ENCODE data around the gene PIGH. TPM values are rescaled to one million over a fixed set of nuclear protein-coding genes. Genes with fewer than 3 reads are reported as not detected.

Gene PIGH
- total and polyA plus RNA-seq, 4 donors = 21.1 to 37.4 (median 32.8) TPM

DNA sequence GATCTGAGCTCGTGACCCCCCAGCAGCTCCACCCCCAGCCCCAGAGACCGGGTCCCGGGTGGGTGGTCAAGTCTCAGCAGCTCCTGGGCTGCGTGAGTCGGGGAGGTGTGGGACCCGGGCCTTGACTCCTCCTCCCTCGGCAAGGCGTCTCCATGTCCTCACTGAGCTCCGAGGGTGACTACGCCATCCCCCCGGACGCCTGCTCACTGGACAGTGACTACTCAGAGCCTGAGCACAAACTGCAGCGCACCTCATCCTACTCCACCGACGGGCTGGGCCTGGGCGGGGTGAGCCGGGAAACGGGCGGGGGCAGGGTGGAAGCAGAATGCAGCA is 28.1 kb downstream of the PIGH start:
- Histone ChIP-seq H3K4me1 (ENCODE audit: control insufficient read depth, insufficient read depth, low read length) (peaks cover 3% of the 10 kb centered on the region), H3K4me3 (ENCODE audit: low read depth, low read length) (no peak overlapping the region), H3K9me3 (ENCODE audit: control insufficient read depth, insufficient read depth, low read length) (no peaks in the 10 kb centered on the region), H3K27ac (ENCODE audit: low read depth, low read length) (no peak overlapping the region), H3K27me3 (ENCODE audit: control insufficient read depth, insufficient read depth, low read length) (no peaks in the 10 kb centered on the region), H3K36me3 (ENCODE audit: control insufficient read depth, insufficient read depth, low read length) (peaks cover 58% of the 10 kb centered on the region)
- no peak for DNase-seq (ENCODE audit: low read depth in 4 of 6, low spot score in 6 of 6)
- 94% methylated on average over 15 of the region's 19 CpGs for WGBS (ENCODE audit: insufficient coverage)

DNA sequence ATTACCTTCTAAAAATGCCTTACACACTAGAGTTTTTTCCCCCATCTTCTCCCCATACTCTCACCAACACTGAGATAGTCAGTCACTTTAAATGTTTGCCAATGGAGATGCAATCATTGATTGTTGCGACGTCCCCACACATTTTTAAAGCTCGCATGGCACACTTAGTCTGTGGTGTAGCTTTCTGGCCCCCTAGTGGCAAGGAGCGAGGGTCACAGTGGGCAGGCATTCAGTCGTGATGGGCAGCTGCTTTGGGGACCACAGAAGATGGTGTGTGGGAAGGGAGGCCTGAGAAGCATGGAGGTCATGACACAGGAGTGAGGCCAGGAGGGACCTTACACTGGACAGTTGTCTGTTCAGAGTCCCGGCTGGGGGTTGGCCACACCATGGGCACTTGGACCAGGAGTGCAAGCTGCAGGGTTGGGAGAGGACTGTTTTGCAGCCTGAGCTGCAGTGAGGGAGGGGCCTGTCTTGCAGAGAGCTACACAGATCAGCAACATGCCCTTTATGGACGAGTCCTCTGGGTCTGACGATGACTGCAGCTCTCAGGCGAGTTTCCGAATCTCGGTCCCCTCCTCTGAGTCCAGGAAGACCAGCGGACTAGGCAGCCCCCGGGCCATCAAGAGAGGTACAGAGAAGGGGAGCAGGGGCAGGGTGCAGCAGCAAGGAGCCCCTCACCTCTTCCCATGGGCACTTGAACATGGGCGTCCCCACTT is 28.6 kb downstream of the PIGH start:
- no peak overlapping the region for H3K27ac ChIP-seq (ENCODE audit: low read depth, low read length)
- no peaks in the 10 kb centered on the region for H3K9me3 ChIP-seq (ENCODE audit: control insufficient read depth, insufficient read depth, low read length)
- H3K4me3 ChIP-seq (ENCODE audit: low read depth, low read length) = no peak overlapping the region
- peak; percentile 21 to 85 (median 54) for DNase-seq (ENCODE audit: low read depth in 4 of 6, low spot score in 6 of 6)
- H3K36me3 ChIP-seq (ENCODE audit: control insufficient read depth, insufficient read depth, low read length) = peaks cover 53% of the 10 kb centered on the region
- H3K27me3 ChIP-seq (ENCODE audit: control insufficient read depth, insufficient read depth, low read length) = no peaks in the 10 kb centered on the region
- WGBS (ENCODE audit: insufficient coverage) = 51% methylated on average over 13 of the region's 14 CpGs
- peaks cover 3% of the 10 kb centered on the region for H3K4me1 ChIP-seq (ENCODE audit: control insufficient read depth, insufficient read depth, low read length)

DNA sequence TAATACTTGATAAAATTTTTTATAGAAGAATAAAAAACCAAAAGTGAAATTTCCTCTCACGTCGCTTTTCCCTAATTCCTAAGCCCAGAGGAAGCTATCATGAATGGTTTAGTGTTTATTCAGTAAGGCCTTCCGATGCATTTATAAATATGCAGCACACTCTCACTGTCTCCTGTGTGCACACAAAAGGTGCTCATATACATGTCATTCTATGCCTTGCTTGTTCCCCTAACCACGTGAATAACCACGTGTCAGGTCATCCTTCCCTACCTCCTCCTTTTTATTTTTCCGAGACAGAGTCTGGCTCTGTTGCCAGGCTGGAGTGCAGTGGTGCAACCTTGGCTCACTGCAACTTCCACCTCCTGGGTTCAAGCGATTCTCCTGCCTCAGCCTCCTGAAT is 29.6 kb downstream of the PIGH start:
- Histone ChIP-seq H3K36me3 (ENCODE audit: control insufficient read depth, insufficient read depth, low read length) (peaks cover 43% of the 10 kb centered on the region), H3K9me3 (ENCODE audit: control insufficient read depth, insufficient read depth, low read length) (no peaks in the 10 kb centered on the region), H3K4me3 (ENCODE audit: low read depth, low read length) (no peak overlapping the region), H3K27me3 (ENCODE audit: control insufficient read depth, insufficient read depth, low read length) (no peaks in the 10 kb centered on the region), H3K27ac (ENCODE audit: low read depth, low read length) (no peak overlapping the region), H3K4me1 (ENCODE audit: control insufficient read depth, insufficient read depth, low read length) (peaks cover 3% of the 10 kb centered on the region)
- 44% methylated on average over 4 of the region's 7 CpGs for WGBS (ENCODE audit: insufficient coverage)
- DNase-seq (ENCODE audit: low read depth in 4 of 6, low spot score in 6 of 6) = no peak

DNA sequence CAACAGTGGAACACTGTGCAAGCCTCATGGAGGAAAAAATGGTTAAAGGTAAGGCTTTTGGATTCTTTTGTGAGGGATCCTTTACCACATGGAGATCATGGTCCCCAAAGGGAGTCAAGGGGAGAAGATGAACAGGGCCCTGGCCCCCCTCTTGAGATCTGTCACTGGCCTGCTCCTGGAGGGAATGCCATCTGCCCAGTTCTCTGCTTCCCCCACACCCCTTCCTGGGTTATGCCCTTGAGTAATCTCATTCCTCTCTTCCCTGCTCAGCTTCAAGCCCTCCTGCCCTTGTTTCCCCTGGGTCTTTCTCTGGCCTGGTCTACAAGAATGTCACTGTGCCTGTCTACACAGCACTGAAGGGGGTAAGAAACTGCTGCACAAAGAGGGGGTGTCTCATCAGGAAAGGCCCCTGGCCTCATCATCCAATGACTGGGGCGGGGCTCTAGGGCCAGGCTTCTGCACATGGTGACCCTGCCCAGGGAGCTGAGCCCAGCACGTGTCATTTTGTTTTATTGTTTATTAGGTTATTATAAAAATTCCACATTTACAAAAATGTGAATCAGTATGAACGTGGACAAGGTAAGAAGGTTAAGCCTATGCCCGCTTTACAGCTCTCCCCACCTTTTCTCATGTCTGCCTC is 30.3 kb downstream of the PIGH start:
- WGBS (ENCODE audit: insufficient coverage) = no CpG with 5 or more reads among the region's 4 CpGs

DNA sequence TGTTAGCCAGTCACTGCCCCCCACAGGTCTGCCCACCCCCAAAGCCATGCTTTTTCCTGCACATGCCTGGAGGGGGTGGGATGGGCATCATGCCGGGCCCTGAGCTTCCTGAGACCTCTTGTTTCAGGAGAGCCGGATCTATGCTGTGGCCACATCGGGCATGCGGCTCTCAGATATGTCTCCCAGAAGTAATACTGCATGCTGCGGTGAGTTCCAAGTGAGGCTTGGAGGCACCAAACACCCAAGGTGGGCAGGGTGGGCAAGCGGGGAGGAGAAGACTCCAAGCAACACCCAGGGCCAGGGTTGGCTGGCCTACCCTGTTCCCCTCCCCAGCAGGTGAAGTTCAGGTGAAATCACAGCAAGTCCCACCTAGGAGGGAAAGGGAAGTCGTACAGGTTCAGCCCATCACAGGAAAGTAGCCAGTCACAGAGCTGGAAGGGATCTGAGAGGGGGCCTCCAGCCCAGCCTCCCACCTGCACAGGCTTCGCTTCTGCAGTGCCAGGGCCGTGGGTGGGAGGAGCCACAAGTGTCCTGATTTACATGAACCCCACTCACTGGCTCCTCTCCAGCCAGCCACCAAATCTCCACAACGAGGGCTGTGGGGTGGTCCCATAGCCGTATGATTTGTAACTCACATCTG is 30.9 kb downstream of the PIGH start:
- no peaks in the 10 kb centered on the region for H3K27me3 ChIP-seq (ENCODE audit: control insufficient read depth, insufficient read depth, low read length)
- no peaks in the 10 kb centered on the region for H3K9me3 ChIP-seq (ENCODE audit: control insufficient read depth, insufficient read depth, low read length)
- no peak for DNase-seq (ENCODE audit: low read depth in 4 of 6, low spot score in 6 of 6)
- WGBS (ENCODE audit: insufficient coverage) = 91% methylated on average over 9 of the region's 11 CpGs
- H3K4me1 ChIP-seq (ENCODE audit: control insufficient read depth, insufficient read depth, low read length) = peaks cover 3% of the 10 kb centered on the region
- no peak overlapping the region for H3K27ac ChIP-seq (ENCODE audit: low read depth, low read length)
- peaks cover 35% of the 10 kb centered on the region for H3K36me3 ChIP-seq (ENCODE audit: control insufficient read depth, insufficient read depth, low read length)
- no peak overlapping the region for H3K4me3 ChIP-seq (ENCODE audit: low read depth, low read length)

More for the DNA sequence above, 30.3 kb downstream of the PIGH start:
- Histone ChIP-seq H3K27me3 (ENCODE audit: control insufficient read depth, insufficient read depth, low read length) (no peaks in the 10 kb centered on the region), H3K9me3 (ENCODE audit: control insufficient read depth, insufficient read depth, low read length) (no peaks in the 10 kb centered on the region), H3K4me1 (ENCODE audit: control insufficient read depth, insufficient read depth, low read length) (peaks cover 3% of the 10 kb centered on the region), H3K4me3 (ENCODE audit: low read depth, low read length) (no peak overlapping the region), H3K27ac (ENCODE audit: low read depth, low read length) (no peak overlapping the region), H3K36me3 (ENCODE audit: control insufficient read depth, insufficient read depth, low read length) (peaks cover 38% of the 10 kb centered on the region)
- no peak for DNase-seq (ENCODE audit: low read depth in 4 of 6, low spot score in 6 of 6)

DNA sequence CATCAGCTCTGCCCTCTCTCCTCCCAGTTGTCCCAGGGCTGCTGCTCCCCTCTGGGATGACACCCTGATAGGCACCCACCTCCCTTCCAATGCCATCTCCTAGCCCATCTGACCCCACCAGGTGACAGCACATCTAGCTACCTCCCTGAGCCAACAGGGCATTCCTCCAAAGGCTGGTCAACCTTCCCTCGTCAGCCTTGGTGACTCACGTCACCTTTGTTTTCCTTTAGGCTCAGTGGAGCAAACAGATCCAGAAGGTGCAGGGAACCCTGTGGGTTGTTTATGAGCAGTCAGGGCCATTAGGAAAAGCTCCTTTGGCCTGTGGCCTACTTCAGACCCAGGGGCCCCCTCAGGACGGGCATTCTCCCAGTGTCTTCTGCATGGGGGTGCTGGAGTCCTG is 32.4 kb downstream of the PIGH start:
- Histone ChIP-seq H3K9me3 (ENCODE audit: control insufficient read depth, insufficient read depth, low read length) (no peaks in the 10 kb centered on the region), H3K4me1 (ENCODE audit: control insufficient read depth, insufficient read depth, low read length) (peaks cover 3% of the 10 kb centered on the region), H3K27me3 (ENCODE audit: control insufficient read depth, insufficient read depth, low read length) (no peaks in the 10 kb centered on the region), H3K27ac (ENCODE audit: low read depth, low read length) (no peak overlapping the region), H3K4me3 (ENCODE audit: low read depth, low read length) (no peak overlapping the region), H3K36me3 (ENCODE audit: control insufficient read depth, insufficient read depth, low read length) (peaks cover 27% of the 10 kb centered on the region)
- 100% methylated on average over 1 of the region's 3 CpGs for WGBS (ENCODE audit: insufficient coverage)
- no peak for DNase-seq (ENCODE audit: low read depth in 4 of 6, low spot score in 6 of 6)

DNA sequence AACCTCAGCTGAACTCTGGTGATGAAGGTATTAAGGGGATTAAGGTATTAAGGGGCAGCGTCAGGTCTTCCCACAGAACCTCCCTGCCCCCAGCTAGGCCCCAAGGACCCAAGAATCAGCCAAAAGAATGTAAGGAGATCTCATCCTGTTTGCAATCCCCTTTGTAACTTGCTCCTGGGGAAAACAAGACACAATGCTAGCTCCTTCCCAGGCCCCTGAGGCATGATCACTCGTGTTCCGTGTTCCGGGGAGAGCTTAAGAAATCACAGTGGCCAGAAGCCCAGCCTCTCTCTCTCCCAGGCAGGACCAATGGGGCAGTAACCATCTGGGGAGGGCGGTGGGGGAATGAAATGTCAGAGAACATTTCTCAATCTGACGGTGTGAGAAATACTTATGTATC is 33.2 kb downstream of the PIGH start:
- 81% methylated on average over 4 of the region's 6 CpGs for WGBS (ENCODE audit: insufficient coverage)
- Histone ChIP-seq H3K27ac (ENCODE audit: low read depth, low read length) (no peak overlapping the region), H3K27me3 (ENCODE audit: control insufficient read depth, insufficient read depth, low read length) (no peaks in the 10 kb centered on the region), H3K4me3 (ENCODE audit: low read depth, low read length) (no peak overlapping the region), H3K4me1 (ENCODE audit: control insufficient read depth, insufficient read depth, low read length) (peaks cover 3% of the 10 kb centered on the region), H3K36me3 (ENCODE audit: control insufficient read depth, insufficient read depth, low read length) (peaks cover 29% of the 10 kb centered on the region), H3K9me3 (ENCODE audit: control insufficient read depth, insufficient read depth, low read length) (no peaks in the 10 kb centered on the region)
- DNase-seq (ENCODE audit: low read depth in 4 of 6, low spot score in 6 of 6) = no peak

DNA sequence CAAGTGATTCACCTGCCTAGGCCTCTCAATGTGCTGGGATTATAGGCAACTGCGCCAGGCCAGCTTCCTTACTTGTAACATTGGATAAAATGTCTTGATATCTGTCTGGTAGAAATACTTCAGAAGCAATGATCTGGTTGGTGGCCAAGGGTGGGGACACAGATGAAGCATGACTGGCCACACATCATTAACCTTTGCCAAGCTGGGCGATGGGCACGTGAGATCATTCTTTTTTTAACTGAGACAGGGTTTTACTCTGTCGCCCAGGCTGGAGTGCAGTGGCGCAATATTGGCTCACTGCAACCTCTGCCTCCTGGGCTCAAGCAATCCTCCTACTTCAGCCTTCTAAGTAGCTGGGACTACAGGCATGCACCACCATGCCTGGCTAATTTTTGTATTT is 35.8 kb downstream of the PIGH start:
- H3K4me3 ChIP-seq (ENCODE audit: low read depth, low read length) = no peak overlapping the region
- WGBS (ENCODE audit: insufficient coverage) = 87% methylated on average over 5 of the region's 5 CpGs
- H3K27ac ChIP-seq (ENCODE audit: low read depth, low read length) = no peak overlapping the region
- H3K9me3 ChIP-seq (ENCODE audit: control insufficient read depth, insufficient read depth, low read length) = no peaks in the 10 kb centered on the region
- H3K4me1 ChIP-seq (ENCODE audit: control insufficient read depth, insufficient read depth, low read length) = no peaks in the 10 kb centered on the region
- no peak for DNase-seq (ENCODE audit: low read depth in 4 of 6, low spot score in 6 of 6)
- H3K36me3 ChIP-seq (ENCODE audit: control insufficient read depth, insufficient read depth, low read length) = peaks cover 41% of the 10 kb centered on the region
- no peaks in the 10 kb centered on the region for H3K27me3 ChIP-seq (ENCODE audit: control insufficient read depth, insufficient read depth, low read length)

DNA sequence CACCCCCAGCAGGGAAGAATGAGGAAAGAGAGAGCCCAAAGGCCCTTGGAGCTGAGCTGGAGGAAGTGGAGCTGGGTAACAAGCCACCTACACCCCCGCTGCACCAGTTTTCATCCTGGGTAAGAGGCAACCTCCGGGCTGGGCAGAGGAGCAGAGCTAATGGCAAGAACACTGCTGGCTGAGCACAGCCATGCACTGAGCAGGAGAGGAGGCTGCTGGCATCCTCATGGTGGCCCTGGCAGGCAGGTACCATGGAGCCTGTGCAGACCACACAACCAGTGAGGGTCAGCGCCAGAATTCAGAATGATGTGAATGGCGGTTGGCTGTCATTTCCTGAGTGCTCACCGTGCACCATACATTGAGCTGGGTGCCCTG is 37.3 kb downstream of the PIGH start:
- Histone ChIP-seq H3K27ac (ENCODE audit: low read depth, low read length) (no peak overlapping the region), H3K27me3 (ENCODE audit: control insufficient read depth, insufficient read depth, low read length) (no peaks in the 10 kb centered on the region), H3K9me3 (ENCODE audit: control insufficient read depth, insufficient read depth, low read length) (no peaks in the 10 kb centered on the region), H3K36me3 (ENCODE audit: control insufficient read depth, insufficient read depth, low read length) (peaks cover 36% of the 10 kb centered on the region), H3K4me3 (ENCODE audit: low read depth, low read length) (no peak overlapping the region), H3K4me1 (ENCODE audit: control insufficient read depth, insufficient read depth, low read length) (no peaks in the 10 kb centered on the region)
- no peak for DNase-seq (ENCODE audit: low read depth in 4 of 6, low spot score in 6 of 6)
- WGBS (ENCODE audit: insufficient coverage) = 96% methylated on average over 5 of the region's 5 CpGs

All from spinal cord (tissue), 10 donors.